Testis (tissue), 2 donors: ENCODE measurements around the gene DHRS3.

Source experiments
- CTCF ChIP-seq, 3 experiments: fragments of 450-650 bp in 2 of 3; fragments of 200-600 bp in 1 of 3; sonication (generic) in 1 of 3; IDR thresholded peaks; one replicate each; pipeline ENCODE4 v1.5.1; 2016 to 2019; ENCODE audit warnings: antibody characterized with exemption in 3 of 3, mild to moderate bottlenecking in 2 of 3, moderate library complexity in 1 of 3
- POLR2A ChIP-seq: fragments of 450-650 bp; IDR thresholded peaks from one replicate; pipeline ENCODE4 v1.6.1; 2017; ENCODE audit warnings: antibody characterized with exemption, mild to moderate bottlenecking, moderate library complexity

DNA sequence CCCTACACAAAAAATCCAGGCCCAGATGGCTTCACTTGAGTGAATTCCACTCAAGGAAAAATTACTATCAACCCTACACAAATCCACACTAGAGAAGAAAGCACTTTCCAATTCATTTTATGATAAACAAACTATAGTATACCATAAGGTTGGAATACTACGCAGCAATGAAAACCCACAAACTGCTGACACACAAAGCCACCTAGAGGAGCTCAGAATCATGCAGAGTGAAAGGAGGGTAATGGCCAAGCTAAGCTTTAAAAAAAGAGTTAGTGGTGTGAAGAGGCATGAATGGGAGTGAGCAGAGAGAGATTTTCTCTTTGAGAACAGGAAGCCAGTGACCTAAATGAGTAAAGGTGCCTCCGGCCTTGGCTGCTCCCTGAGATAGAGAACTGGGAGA lies 93.7 kb downstream of the DHRS3 start:
- no peak for TF ChIP-seq CTCF (IDR thresholded peaks at IDR 0.05)
- no peak for TF ChIP-seq POLR2A
